HG03354 (cell line): ENCODE results near the gene OAS3.
"Not testable (repeated sequence)": the region's sequence is repeated elsewhere in the genome, so short reads cannot be mapped to it uniquely, and the experiment has no call there.

ENCODE experiments used
- ATAC-seq: cut with Tn5 transposase; IDR thresholded peaks from one replicate; pipeline ENCODE4 v1.9.1; 2021; ENCODE audit warnings: mild to moderate bottlenecking; ENCODE audit not compliant: unreplicated experiment, poor library complexity, severe bottlenecking

Gene OAS3

GRCh38 chr12:112946236-112947000 is 8.1 kb downstream of the OAS3 start:
- ATAC-seq: no peak

- no peak for ATAC-seq
Observed at GRCh38 chr12:112947314-112947713, 9.0 kb downstream of the OAS3 start.

- ATAC-seq: no peak
Observed at GRCh38 chr12:112947761-112948160, 9.5 kb downstream of the OAS3 start.

GRCh38 chr12:112948806-112949205 is 10.5 kb downstream of the OAS3 start:
- ATAC-seq: no peak

GRCh38 chr12:112950701-112951100 is 12.4 kb downstream of the OAS3 start:
- no peak for ATAC-seq

GRCh38 chr12:112957125-112957524 is 18.9 kb downstream of the OAS3 start:
- not testable (repeated sequence) for ATAC-seq

- ATAC-seq: no peak
Observed at GRCh38 chr12:112961074-112961473, 22.8 kb downstream of the OAS3 start.

- ATAC-seq: no peak
Observed at GRCh38 chr12:112961536-112961935, 23.3 kb downstream of the OAS3 start.

GRCh38 chr12:112962561-112962960 is 24.3 kb downstream of the OAS3 start:
- ATAC-seq: no peak

- no peak for ATAC-seq
Observed at GRCh38 chr12:112963227-112963861, 25.1 kb downstream of the OAS3 start.

- ATAC-seq: no peak
Observed at GRCh38 chr12:112964067-112964670, 25.9 kb downstream of the OAS3 start.

GRCh38 chr12:112964915-112965314 is 26.6 kb downstream of the OAS3 start:
- no peak for ATAC-seq

- no peak for ATAC-seq
Observed at GRCh38 chr12:112965643-112966042, 27.4 kb downstream of the OAS3 start.

- no peak for ATAC-seq
Observed at GRCh38 chr12:112967306-112967705, 29.0 kb downstream of the OAS3 start.

- no peak for ATAC-seq
Observed at GRCh38 chr12:112967858-112968257, 29.6 kb downstream of the OAS3 start.

GRCh38 chr12:112969547-112970306 is 31.5 kb downstream of the OAS3 start:
- no peak for ATAC-seq

- no peak for ATAC-seq
Observed at GRCh38 chr12:112970391-112970790, 32.1 kb downstream of the OAS3 start.

GRCh38 chr12:112971248-112971647 is 33.0 kb downstream of the OAS3 start:
- no peak for ATAC-seq

- no peak for ATAC-seq
Observed at GRCh38 chr12:112973011-112973735, 34.9 kb downstream of the OAS3 start.

- ATAC-seq: no peak
Observed at GRCh38 chr12:112973818-112974231, 35.6 kb downstream of the OAS3 start.
